Type B pancreatic cell (in vitro differentiated cells): Measurements from ENCODE around the gene HRK. TPM values are rescaled to one million over a fixed set of nuclear protein-coding genes. Genes with fewer than 3 reads are reported as not detected.
A peak's percentile ranks its signal among the peaks of the same experiment; 100 is the strongest.

Experiments used
- DNase-seq: peaks from one replicate; pipeline ENCODE4 v3.0.0; 2021; ENCODE audit warnings: mixed read lengths; ENCODE audit not compliant: unreplicated experiment; ENCODE audit errors: extremely low spot score
- H3K27ac Mint-ChIP-seq: 2 replicates; pipeline ENCODE4 v1.8.0; 2021; ENCODE audit warnings: mild to moderate bottlenecking, mixed read lengths
- H3K27me3 Mint-ChIP-seq: 2 replicates; pipeline ENCODE4 v1.8.0; 2021; ENCODE audit warnings: mixed read lengths
- H3K36me3 Mint-ChIP-seq: 2 replicates; pipeline ENCODE4 v1.8.0; 2021; ENCODE audit warnings: mixed read lengths
- H3K4me1 Mint-ChIP-seq: one replicate; pipeline ENCODE4 v1.8.0; 2021; ENCODE audit warnings: mixed read lengths; ENCODE audit not compliant: unreplicated experiment
- H3K4me3 Mint-ChIP-seq: 2 replicates; pipeline ENCODE4 v1.8.0; 2021; ENCODE audit warnings: mild to moderate bottlenecking, mixed read lengths
- H3K9me3 Mint-ChIP-seq: 2 replicates; pipeline ENCODE4 v1.8.0; 2021; ENCODE audit warnings: mixed read lengths
- CTCF ChIP-seq: fragments of 200-600 bp; sonication (generic); conservative IDR thresholded peaks from 2 replicates; pipeline ENCODE4 v1.5.0; 2021; ENCODE audit warnings: antibody characterized with exemption, mild to moderate bottlenecking
- total RNA-seq: library from RNA; stranded (reverse); gene quantifications from 2 replicates; pipeline ENCODE4 v1.2.1, GENCODE V29; 2021; ENCODE audit warnings: low replicate concordance

HRK gene
- total RNA-seq, 1 donor from 2014 or later: 1.9 TPM

DNA sequence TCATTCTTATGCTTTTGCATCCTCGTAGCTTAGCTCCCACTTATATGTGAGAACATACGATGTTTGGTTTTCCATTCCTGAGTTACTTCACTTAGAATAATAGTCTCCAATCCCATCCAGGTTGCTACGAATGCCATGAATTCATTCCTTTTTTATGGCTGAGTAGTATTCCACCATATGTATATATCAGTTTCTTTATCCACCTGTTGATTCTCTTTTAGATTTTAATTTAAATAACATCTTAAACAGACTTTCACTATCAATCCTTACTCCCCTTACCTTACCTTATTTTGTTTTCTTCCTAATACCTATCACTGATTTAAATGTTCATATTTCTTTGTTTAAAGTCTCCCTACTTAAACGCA, 29.0 kb upstream of the HRK start:
- Mint-ChIP-seq H3K4me1 (peaks cover 16% of the 10 kb centered on the region), H3K9me3 (no peaks in the 10 kb centered on the region), H3K27me3 (peaks cover 5% of the 10 kb centered on the region), H3K27ac (peak overlapping the region; percentile 81), H3K4me3 (peak overlapping the region; percentile 90), H3K36me3 (peaks cover 5% of the 10 kb centered on the region)
- no peak for DNase-seq
- no peak for TF ChIP-seq CTCF

- Mint-ChIP-seq H3K27ac (no peak overlapping the region), H3K4me3 (no peak overlapping the region), H3K36me3 (no peaks in the 10 kb centered on the region), H3K27me3 (peaks cover 17% of the 10 kb centered on the region), H3K4me1 (peaks cover 3% of the 10 kb centered on the region), H3K9me3 (no peaks in the 10 kb centered on the region)
- no peak for DNase-seq
- no peak for TF ChIP-seq CTCF
Measured at GRCh38 chr12:116906285-116906684, 25.0 kb upstream of the HRK start.

DNA sequence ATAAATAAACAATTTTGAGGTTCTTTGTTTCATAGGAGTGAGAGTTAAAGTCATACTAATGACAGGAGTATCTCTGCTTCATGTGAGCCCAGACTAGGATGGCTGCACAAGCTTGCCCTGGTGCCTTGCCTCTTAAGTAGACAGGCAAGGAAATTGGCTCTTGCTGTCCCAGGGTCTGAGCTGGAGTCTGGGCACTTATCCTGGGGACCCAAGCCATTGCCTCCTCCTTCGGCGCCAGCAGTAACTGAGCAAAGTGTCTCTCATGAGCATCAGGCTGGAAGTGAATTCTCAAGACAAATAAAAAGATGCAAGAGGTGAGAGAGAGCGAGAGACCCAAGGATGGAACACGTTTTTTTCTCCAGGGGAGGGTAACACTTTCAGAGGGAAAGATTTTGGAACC, 22.6 kb upstream of the HRK start:
- DNase-seq: no peak
- H3K4me1 Mint-ChIP-seq: no peaks in the 10 kb centered on the region
- no peak overlapping the region for H3K4me3 Mint-ChIP-seq
- no peaks in the 10 kb centered on the region for H3K9me3 Mint-ChIP-seq
- no peak for TF ChIP-seq CTCF
- H3K27ac Mint-ChIP-seq: no peak overlapping the region
- no peaks in the 10 kb centered on the region for H3K36me3 Mint-ChIP-seq
- peaks cover 32% of the 10 kb centered on the region for H3K27me3 Mint-ChIP-seq

DNA sequence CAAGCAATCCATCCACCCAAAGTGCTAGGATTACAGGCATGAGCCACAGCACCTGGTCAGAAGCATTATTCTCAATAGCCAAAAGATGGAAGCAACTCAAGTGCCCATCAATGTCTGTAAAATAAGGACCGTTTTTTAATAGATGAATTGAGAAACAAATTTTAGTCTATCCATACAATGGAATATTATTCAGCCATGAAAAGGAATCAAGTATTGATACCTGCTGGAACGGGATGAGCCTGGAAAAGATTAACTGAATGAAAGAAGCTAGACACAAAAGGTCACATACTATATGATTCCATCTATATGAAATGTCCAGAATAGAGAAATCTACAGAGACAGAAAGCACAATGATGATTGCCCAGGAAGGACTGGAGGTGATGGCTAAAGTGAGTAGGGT, 20.4 kb upstream of the HRK start:
- Mint-ChIP-seq H3K27ac (no peak overlapping the region), H3K36me3 (no peaks in the 10 kb centered on the region), H3K9me3 (no peaks in the 10 kb centered on the region), H3K27me3 (peaks cover 43% of the 10 kb centered on the region), H3K4me3 (no peak overlapping the region), H3K4me1 (no peaks in the 10 kb centered on the region)
- no peak for DNase-seq
- no peak for TF ChIP-seq CTCF

GRCh38 chr12:116898669-116899068, 17.4 kb upstream of the HRK start:
- no peaks in the 10 kb centered on the region for H3K9me3 Mint-ChIP-seq
- no peaks in the 10 kb centered on the region for H3K36me3 Mint-ChIP-seq
- no peak for TF ChIP-seq CTCF
- no peak for DNase-seq
- peaks cover 44% of the 10 kb centered on the region for H3K27me3 Mint-ChIP-seq
- H3K4me1 Mint-ChIP-seq: no peaks in the 10 kb centered on the region
- H3K27ac Mint-ChIP-seq: no peak overlapping the region
- H3K4me3 Mint-ChIP-seq: no peak overlapping the region

GRCh38 chr12:116897476-116897875, 16.2 kb upstream of the HRK start:
- Mint-ChIP-seq H3K36me3 (no peaks in the 10 kb centered on the region), H3K4me3 (no peak overlapping the region), H3K27me3 (peaks cover 44% of the 10 kb centered on the region), H3K27ac (no peak overlapping the region), H3K4me1 (no peaks in the 10 kb centered on the region), H3K9me3 (no peaks in the 10 kb centered on the region)
- no peak for DNase-seq
- no peak for TF ChIP-seq CTCF
